Measurements from ENCODE around the gene CDC42BPB.

DNA sequence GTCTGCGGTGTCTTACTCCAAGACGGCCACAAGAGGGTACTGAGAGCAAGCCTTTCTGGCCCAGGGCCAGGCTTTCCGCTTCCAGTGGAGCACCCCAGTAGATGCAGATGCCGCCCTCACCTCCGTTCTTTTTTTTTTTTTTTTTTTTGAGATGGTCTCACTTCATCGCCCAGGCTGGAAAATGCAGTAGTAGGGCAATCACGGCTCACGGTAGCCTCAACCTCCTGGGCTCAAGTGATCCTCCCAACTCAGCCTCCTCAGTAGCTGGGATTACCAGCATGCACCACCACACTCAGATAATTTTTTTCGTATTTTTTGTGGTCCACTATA, 21.0 kb upstream of the CDC42BPB start:
- TF ChIP-seq CTCF (IDR thresholded peaks at IDR 0.05) = peak; percentile 36 to 79 (median 54)
- TF ChIP-seq POLR2A (IDR thresholded peaks at IDR 0.05) = no peak
- TF ChIP-seq POLR2AphosphoS5 (IDR thresholded peaks at IDR 0.05; ENCODE audit: insufficient read depth in 1 of 2, low read depth in 1 of 2) = peak in 1 of 2 donors; percentile 11

Data from vagina (tissue), 2 donors.